Measurements from ENCODE around the gene ZNF554. TPM values are rescaled to one million over a fixed set of nuclear protein-coding genes. Genes with fewer than 3 reads are reported as not detected.

Gene ZNF554
- total RNA-seq, 2 donors from 2014 or later = 4.1 to 4.3 TPM

Other genes with a start within 250 kb of the ZNF554 start
- 1 to 10 TPM; 1.4 to 5.3 TPM for gene GNG7, start 117.2 kb upstream of the ZNF554 start, total RNA-seq
- gene DIRAS1, start 98.5 kb upstream of the ZNF554 start, total RNA-seq = 1 to 10 TPM in 1 of 2 donors, under 1 TPM in 1; 0.52 to 1.1 TPM
- gene SLC39A3, start 79.9 kb upstream of the ZNF554 start, total RNA-seq = 10 to 100 TPM; 21.6 to 24.9 TPM
- gene SGTA, start 36.6 kb upstream of the ZNF554 start, total RNA-seq = 10 to 100 TPM; 39.6 to 52.3 TPM
- gene THOP1, start 34.4 kb upstream of the ZNF554 start, total RNA-seq = 10 to 100 TPM; 43.6 to 46.0 TPM
- gene ZNF555, start 21.6 kb downstream of the ZNF554 start, total RNA-seq = 1 to 10 TPM; 5.2 to 5.5 TPM
- gene ZNF556, start 47.5 kb downstream of the ZNF554 start, total RNA-seq = under 1 TPM in 1 of 2 donors, not detected in 1; 0.12 TPM
- gene ZNF57, start 81.1 kb downstream of the ZNF554 start, total RNA-seq = 10 to 100 TPM; 17.4 to 19.1 TPM
- gene ZNF77, start 125.1 kb downstream of the ZNF554 start, total RNA-seq = 1 to 10 TPM; 4.5 to 4.6 TPM
- 1 to 10 TPM; 2.2 to 2.6 TPM for gene TLE6, start 157.7 kb downstream of the ZNF554 start, total RNA-seq
- 10 to 100 TPM; 32.9 to 47.9 TPM for gene TLE2, start 209.4 kb downstream of the ZNF554 start, total RNA-seq
- gene TLE5, start 242.6 kb downstream of the ZNF554 start, total RNA-seq = 100 to 1,000 TPM; 427 to 487 TPM